ENCODE results near the gene VSTM4. TPM values are rescaled to one million over a fixed set of nuclear protein-coding genes. Genes with fewer than 3 reads are reported as not detected.

Gene VSTM4, protein sequence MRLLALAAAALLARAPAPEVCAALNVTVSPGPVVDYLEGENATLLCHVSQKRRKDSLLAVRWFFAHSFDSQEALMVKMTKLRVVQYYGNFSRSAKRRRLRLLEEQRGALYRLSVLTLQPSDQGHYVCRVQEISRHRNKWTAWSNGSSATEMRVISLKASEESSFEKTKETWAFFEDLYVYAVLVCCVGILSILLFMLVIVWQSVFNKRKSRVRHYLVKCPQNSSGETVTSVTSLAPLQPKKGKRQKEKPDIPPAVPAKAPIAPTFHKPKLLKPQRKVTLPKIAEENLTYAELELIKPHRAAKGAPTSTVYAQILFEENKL
- total RNA-seq: 3.1 and 3.6 TPM in 2 replicates

DNA sequence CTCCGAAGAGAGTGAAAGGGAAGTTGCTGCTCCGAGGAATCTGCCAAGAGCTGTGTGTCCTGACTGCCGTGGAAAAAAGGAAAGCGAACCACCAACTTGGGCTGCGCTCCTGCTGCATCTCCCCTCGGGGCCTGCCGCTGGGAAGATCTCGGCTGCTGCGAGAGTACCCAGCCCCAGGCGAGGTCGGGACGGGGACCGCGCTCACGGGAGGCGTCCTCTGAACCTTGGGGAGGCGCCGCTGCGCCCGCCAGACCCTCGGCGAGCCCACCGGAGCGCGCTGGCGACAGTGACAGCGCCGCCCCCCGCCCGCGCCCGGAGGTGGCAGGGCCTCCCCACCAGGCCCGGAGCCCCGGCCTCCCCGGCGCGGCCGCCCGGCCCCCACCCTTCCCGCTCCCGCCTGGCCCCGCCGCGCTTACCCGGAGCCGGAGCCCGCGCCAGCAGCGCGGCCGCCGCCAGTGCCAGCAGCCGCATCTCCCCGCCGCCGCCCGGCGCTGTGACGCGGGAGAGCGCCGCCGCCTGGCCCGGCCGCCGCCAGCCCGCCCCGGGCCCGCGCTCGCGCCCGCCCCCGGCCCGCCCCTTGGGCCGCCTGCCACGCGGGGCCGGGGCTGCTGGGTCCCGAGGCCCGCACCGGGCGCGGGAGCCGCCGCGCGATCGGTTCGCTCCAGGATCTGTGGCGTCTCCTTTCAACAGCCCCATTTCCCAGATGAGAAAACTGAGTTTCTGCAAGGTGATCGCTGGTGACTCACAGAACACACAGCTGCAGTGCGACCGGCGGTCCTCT lies at the start of gene VSTM4:
VSTM4 (minus strand) TSS at position 508 of the 781 bp plus-strand sequence; CDS start at position 471, 37 bp downstream.

GRCh38 chr10:49133706-49134248 lies 18.5 kb upstream of the VSTM4 start, which contains the start of gene FAM170B:
TSS of gene FAM170B (minus strand) at chr10:49134021. CDS start at chr10:49133918, 103 bp downstream.

Other genes starting within 250 kb of the VSTM4 start
- not detected in 2 replicates for gene LRRC18, start 175.7 kb downstream of the VSTM4 start, total RNA-seq
- gene FAM170B, start 18.5 kb upstream of the VSTM4 start, total RNA-seq: not detected in 2 replicates
- not detected in 2 replicates for gene TMEM273, start 72.9 kb upstream of the VSTM4 start, total RNA-seq
- not detected in 2 replicates for gene C10orf71, start 183.6 kb upstream of the VSTM4 start, total RNA-seq